HepG2 (cell line): ENCODE results near the gene DCDC2C. TPM values are rescaled to one million over a fixed set of nuclear protein-coding genes. Genes with fewer than 3 reads are reported as not detected.

Source experiments
- GLI4 ChIP-seq: sonication (generic); formaldehyde crosslinking; IDR thresholded peaks from 2 replicates; pipeline ENCODE4 v1.5.1; 2020; ENCODE audit warnings: missing genetic modification reagents, mild to moderate bottlenecking, moderate library complexity, borderline replicate concordance
- GZF1 ChIP-seq: sonication (generic); formaldehyde crosslinking; IDR thresholded peaks from 2 replicates; pipeline ENCODE4 v1.5.1; 2020; ENCODE audit warnings: mild to moderate bottlenecking, missing genetic modification reagents
- SMAD9 ChIP-seq: sonication (generic); formaldehyde crosslinking; IDR thresholded peaks from 2 replicates; pipeline ENCODE4 v1.5.1; 2020; ENCODE audit warnings: mild to moderate bottlenecking, missing genetic modification reagents
- THAP9 ChIP-seq: sonication (generic); formaldehyde crosslinking; IDR thresholded peaks from 2 replicates; pipeline ENCODE4; 2020; ENCODE audit warnings: missing genetic modification reagents, mild to moderate bottlenecking, borderline replicate concordance
- ZNF12 ChIP-seq: sonication (generic); formaldehyde crosslinking; IDR thresholded peaks from 2 replicates; pipeline ENCODE4 v1.5.0; 2020; ENCODE audit warnings: missing genetic modification reagents
- ZNF691 ChIP-seq: sonication (generic); formaldehyde crosslinking; IDR thresholded peaks from 2 replicates; pipeline ENCODE4 v1.4.0; 2020; ENCODE audit warnings: missing genetic modification reagents, low read depth, mild to moderate bottlenecking, borderline replicate concordance
- ZSCAN9 ChIP-seq: IDR thresholded peaks from 2 replicates; pipeline ENCODE4 v1.6.1; 2016; ENCODE audit warnings: borderline replicate concordance
- polyA plus RNA-seq, 8 experiments: library from polyadenylated mRNA; depleted of rRNA in 3 of 8; stranded (reverse) in 7 of 8; unstranded in 1 of 8; fragments of >200 nt; fragmentation: Illumina TruSeq in 4 of 8; extraction: Trizol in 4 of 8; gene quantifications; 2 replicates each; pipeline versions ENCODE4 v1.2.1 to v1.2.3, GENCODE V29; 2011 to 2016; ENCODE audit warnings: low read depth in 4 of 8, missing spikeins in 1 of 8, mixed read lengths in 1 of 8; ENCODE audit not compliant: insufficient read depth in 1 of 8
- total RNA-seq, 5 experiments: library from RNA; depleted of rRNA; stranded (reverse); fragments of >200 nt; fragmentation: Illumina TruSeq; extraction: Trizol; gene quantifications; 2 replicates each; pipeline ENCODE4 v1.2.3, GENCODE V29; 2016; ENCODE audit warnings: low read depth in 1 of 5
- TF ChIP-seq, protein P1 (sequence below): sonication (generic); formaldehyde crosslinking; IDR thresholded peaks from 2 replicates; pipeline ENCODE4 v1.5.0; 2020; ENCODE audit warnings: mild to moderate bottlenecking, missing genetic modification reagents

The DCDC2C gene
- total and polyA plus RNA-seq, 2 of the 13 experiments (the other 11 are each of a cell fraction or from before 2014, with no cell fraction given): not detected

DNA sequence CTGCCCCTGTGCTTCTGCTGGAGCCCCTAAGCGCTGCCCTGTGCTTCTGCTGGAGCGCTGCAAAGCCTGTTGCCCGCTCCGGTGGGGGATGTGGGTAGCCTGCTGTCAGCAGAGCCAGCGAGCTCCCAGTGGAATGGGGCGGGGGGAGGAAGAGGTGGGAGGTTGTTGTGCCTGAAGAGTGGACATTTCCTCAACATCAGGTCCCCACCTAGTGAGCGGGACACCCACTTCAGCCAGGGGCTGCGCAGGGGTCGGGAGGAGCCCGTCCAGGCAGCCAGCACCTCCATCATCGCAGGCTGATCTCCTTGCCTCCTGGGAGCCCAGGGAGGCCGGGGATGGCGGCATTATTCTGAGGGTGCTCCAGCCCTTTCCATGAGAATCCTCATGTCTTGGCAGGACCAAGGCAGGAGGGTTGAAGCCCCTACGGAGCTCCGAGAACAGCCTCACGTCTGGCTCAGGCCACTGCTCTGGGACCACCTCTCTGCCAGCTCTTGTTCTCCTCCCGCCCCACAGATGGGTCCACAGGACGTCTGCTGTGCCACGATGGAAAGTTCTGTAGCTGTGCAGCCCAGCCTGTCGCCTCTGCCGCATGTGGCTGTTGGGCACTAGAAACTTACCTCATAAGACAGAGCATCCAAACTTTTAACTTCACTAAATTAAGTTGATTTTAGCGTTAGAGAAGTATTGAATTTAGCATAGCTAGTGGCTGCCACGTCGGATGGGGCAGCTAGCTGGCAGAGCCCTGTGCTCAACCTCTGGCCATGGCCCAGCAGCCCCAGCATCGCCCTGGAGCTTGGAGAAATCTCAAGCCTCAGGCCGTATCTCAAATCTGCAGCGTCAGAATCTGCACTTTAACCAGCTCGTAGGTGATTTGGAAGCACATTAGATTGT is 47.3 kb upstream of the DCDC2C start (continued):
- TF ChIP-seq THAP9 (peak; percentile 17; the same call in 1 of the 2 replicates), GZF1 (CRISPR knock-in tag) (0 out of 2 replicates have a peak, but pooled peaks have one; percentile 36), ZNF691 (CRISPR knock-in tag) (no peak), ZSCAN9 (CRISPR knock-in tag) (no peak), GLI4 (CRISPR knock-in tag) (0 out of 2 replicates have a peak, but pooled peaks have one; percentile 63), ZNF12 (CRISPR knock-in tag) (no peak), SMAD9 (CRISPR knock-in tag) (0 out of 2 replicates have a peak, but pooled peaks have one; percentile 37)
- TF ChIP-seq, protein P1, sequence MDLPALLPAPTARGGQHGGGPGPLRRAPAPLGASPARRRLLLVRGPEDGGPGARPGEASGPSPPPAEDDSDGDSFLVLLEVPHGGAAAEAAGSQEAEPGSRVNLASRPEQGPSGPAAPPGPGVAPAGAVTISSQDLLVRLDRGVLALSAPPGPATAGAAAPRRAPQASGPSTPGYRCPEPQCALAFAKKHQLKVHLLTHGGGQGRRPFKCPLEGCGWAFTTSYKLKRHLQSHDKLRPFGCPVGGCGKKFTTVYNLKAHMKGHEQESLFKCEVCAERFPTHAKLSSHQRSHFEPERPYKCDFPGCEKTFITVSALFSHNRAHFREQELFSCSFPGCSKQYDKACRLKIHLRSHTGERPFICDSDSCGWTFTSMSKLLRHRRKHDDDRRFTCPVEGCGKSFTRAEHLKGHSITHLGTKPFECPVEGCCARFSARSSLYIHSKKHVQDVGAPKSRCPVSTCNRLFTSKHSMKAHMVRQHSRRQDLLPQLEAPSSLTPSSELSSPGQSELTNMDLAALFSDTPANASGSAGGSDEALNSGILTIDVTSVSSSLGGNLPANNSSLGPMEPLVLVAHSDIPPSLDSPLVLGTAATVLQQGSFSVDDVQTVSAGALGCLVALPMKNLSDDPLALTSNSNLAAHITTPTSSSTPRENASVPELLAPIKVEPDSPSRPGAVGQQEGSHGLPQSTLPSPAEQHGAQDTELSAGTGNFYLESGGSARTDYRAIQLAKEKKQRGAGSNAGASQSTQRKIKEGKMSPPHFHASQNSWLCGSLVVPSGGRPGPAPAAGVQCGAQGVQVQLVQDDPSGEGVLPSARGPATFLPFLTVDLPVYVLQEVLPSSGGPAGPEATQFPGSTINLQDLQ (CRISPR knock-in tag): no peak
